ENCODE data around the gene THSD7B. TPM values are rescaled to one million over a fixed set of nuclear protein-coding genes. Genes with fewer than 3 reads are reported as not detected.

The THSD7B gene
- total and polyA plus RNA-seq, 10 donors, result 0.02 to 0.17 (median 0.09) TPM; not detected in 7

- WGBS, 5 donors, result 61 to 69% (median 65%) methylated on average over 4 of the region's 4 CpGs
- Histone ChIP-seq H3K4me1 (no peaks in the 10 kb centered on the region), H3K4me3 (no peak overlapping the region), H3K9me3 (no peaks in the 10 kb centered on the region), H3K36me3 (no peaks in the 10 kb centered on the region), H3K27me3 (replicated peaks in 1 of 7) (no peaks in the 10 kb centered on the region), H3K27ac (no peak overlapping the region)
- intact Hi-C loops (cut with DNase I; ENCODE audit: low total_unique reads), result no loop called here
- DNase-seq, result no peak
- no peak for TF ChIP-seq POLR2A (IDR thresholded peaks at IDR 0.05)
- TF ChIP-seq POLR2AphosphoS5 (IDR thresholded peaks at IDR 0.05), result no peak
- TF ChIP-seq CTCF (IDR thresholded peaks at IDR 0.05 in 8 of 11, conservative IDR thresholded peaks at IDR 0.05 in 3 of 11), result no peak
Measured at GRCh38 chr2:137231628-137232027, 466.3 kb downstream of the THSD7B start.

- TF ChIP-seq CTCF (IDR thresholded peaks at IDR 0.05 in 8 of 11, conservative IDR thresholded peaks at IDR 0.05 in 3 of 11) (no peak), POLR2AphosphoS5 (IDR thresholded peaks at IDR 0.05) (no peak), POLR2A (IDR thresholded peaks at IDR 0.05) (no peak)
- H3K27ac ChIP-seq, result no peak overlapping the region
- no peaks in the 10 kb centered on the region for H3K27me3 ChIP-seq (replicated peaks in 1 of 7)
- no peak for DNase-seq
- 75 to 94% (median 81%) methylated on average over 2 of the region's 2 CpGs for WGBS, 5 donors
- intact Hi-C loops (cut with DNase I; ENCODE audit: low total_unique reads), result no loop called here
- no peaks in the 10 kb centered on the region for H3K36me3 ChIP-seq
- H3K4me1 ChIP-seq, result no peaks in the 10 kb centered on the region
- H3K9me3 ChIP-seq, result no peaks in the 10 kb centered on the region
- H3K4me3 ChIP-seq, result no peak overlapping the region
Measured at GRCh38 chr2:137232076-137232475, 466.7 kb downstream of the THSD7B start.

- DNase-seq, result no peak
- H3K27ac ChIP-seq, result no peak overlapping the region
- H3K4me3 ChIP-seq, result no peak overlapping the region
- H3K36me3 ChIP-seq, result no peaks in the 10 kb centered on the region
- TF ChIP-seq CTCF (IDR thresholded peaks at IDR 0.05 in 8 of 11, conservative IDR thresholded peaks at IDR 0.05 in 3 of 11) (no peak), POLR2A (IDR thresholded peaks at IDR 0.05) (no peak), POLR2AphosphoS5 (IDR thresholded peaks at IDR 0.05) (no peak)
- H3K4me1 ChIP-seq, result no peaks in the 10 kb centered on the region
- intact Hi-C loops (cut with DNase I; ENCODE audit: low total_unique reads), result no loop called here
- WGBS, 5 donors, result 72 to 84% (median 82%) methylated on average over 3 of the region's 3 CpGs
- no peaks in the 10 kb centered on the region for H3K9me3 ChIP-seq
- H3K27me3 ChIP-seq (replicated peaks in 1 of 7), result no peaks in the 10 kb centered on the region
Measured at GRCh38 chr2:137233091-137233490, 467.7 kb downstream of the THSD7B start.

GRCh38 chr2:137237055-137237454, 471.7 kb downstream of the THSD7B start:
- Histone ChIP-seq H3K4me3 (no peak overlapping the region), H3K36me3 (no peaks in the 10 kb centered on the region), H3K27ac (no peak overlapping the region), H3K27me3 (replicated peaks in 1 of 7) (no peaks in the 10 kb centered on the region), H3K4me1 (no peaks in the 10 kb centered on the region), H3K9me3 (no peaks in the 10 kb centered on the region)
- DNase-seq, result no peak
- 79 to 93% (median 84%) methylated on average over 4 of the region's 4 CpGs for WGBS, 5 donors
- intact Hi-C loops (cut with DNase I; ENCODE audit: low total_unique reads), result no loop called here
- TF ChIP-seq POLR2A (IDR thresholded peaks at IDR 0.05) (no peak), POLR2AphosphoS5 (IDR thresholded peaks at IDR 0.05) (no peak), CTCF (IDR thresholded peaks at IDR 0.05 in 8 of 11, conservative IDR thresholded peaks at IDR 0.05 in 3 of 11) (no peak)

All from spleen (tissue), 11 donors.